Endothelial cell of umbilical vein (primary cell): ENCODE results near the gene TNIK.

Experiments
- EZH2 ChIP-seq: IDR thresholded peaks from 2 replicates; pipeline ENCODE4 v1.6.1; 2012; ENCODE audit warnings: borderline replicate concordance, low read depth, mild to moderate bottlenecking, moderate library complexity, low read length, inconsistent platforms; ENCODE audit not compliant: severe bottlenecking
- POLR2A ChIP-seq: IDR thresholded peaks from 2 replicates; pipeline ENCODE4 v1.6.1; 2012; ENCODE audit warnings: low read depth, mild to moderate bottlenecking, control low read depth, low read length
- POLR2AphosphoS5 ChIP-seq: IDR thresholded peaks from 2 replicates; pipeline ENCODE4 v1.6.1; 2012; ENCODE audit warnings: low read depth, mild to moderate bottlenecking, control low read depth, low read length, moderate library complexity; ENCODE audit not compliant: insufficient read depth
- TF ChIP-seq, protein P1 (sequence below), 2 donors: IDR thresholded peaks; 1 replicate in 1 of 2; 2 replicates in 1 of 2; pipeline ENCODE4 v1.5.1; 2011; ENCODE audit warnings: low read length in 2 of 2, mild to moderate bottlenecking in 2 of 2, moderate library complexity in 2 of 2, control low read depth in 1 of 2, inconsistent platforms in 1 of 2, low read depth in 1 of 2; ENCODE audit not compliant: insufficient read depth in 1 of 2; ENCODE audit errors: extremely low read depth in 1 of 2

DNA sequence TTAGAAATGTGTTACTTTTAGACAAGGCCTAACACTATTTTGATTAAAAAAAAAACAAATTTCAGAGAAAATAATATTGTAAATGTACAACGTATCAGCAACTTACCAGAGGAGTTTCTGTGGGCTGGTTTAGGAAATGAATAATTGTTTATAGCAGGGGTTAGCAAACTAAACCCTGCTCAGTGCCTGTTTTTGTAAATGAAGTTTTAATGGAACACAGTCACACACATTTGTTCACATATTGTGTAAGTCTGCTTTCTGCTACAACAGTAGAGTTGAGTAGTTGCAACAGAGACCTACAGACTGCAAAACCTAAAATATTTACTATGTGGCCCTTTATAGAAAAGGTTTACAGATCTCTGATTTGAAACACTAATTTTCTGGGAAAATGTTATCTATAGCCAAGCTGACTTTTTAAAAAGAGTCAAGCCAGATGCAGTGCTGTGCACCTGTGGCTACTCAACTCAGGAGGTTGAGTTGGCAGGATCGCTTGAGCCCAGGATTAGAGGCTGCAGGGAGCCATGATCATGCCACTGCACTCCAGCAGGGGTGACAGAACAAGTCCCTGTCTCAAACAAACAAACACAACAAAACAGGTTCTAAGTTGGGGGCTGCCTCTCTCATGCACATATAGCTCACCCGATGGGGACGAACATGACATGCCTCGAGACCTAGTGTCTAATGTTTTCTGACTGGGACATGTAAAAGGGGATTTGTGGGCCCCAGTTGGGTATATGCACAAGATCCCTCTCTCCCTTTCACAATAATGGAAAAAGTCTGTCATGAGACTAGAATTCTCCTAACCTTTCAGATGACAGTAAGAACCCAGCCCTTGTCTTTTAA, 182.5 kb downstream of the TNIK start:
- TF ChIP-seq, protein P1, sequence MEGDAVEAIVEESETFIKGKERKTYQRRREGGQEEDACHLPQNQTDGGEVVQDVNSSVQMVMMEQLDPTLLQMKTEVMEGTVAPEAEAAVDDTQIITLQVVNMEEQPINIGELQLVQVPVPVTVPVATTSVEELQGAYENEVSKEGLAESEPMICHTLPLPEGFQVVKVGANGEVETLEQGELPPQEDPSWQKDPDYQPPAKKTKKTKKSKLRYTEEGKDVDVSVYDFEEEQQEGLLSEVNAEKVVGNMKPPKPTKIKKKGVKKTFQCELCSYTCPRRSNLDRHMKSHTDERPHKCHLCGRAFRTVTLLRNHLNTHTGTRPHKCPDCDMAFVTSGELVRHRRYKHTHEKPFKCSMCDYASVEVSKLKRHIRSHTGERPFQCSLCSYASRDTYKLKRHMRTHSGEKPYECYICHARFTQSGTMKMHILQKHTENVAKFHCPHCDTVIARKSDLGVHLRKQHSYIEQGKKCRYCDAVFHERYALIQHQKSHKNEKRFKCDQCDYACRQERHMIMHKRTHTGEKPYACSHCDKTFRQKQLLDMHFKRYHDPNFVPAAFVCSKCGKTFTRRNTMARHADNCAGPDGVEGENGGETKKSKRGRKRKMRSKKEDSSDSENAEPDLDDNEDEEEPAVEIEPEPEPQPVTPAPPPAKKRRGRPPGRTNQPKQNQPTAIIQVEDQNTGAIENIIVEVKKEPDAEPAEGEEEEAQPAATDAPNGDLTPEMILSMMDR (IDR thresholded peaks at IDR 0.05; ENCODE audit: extremely low read depth in 1 of 2, insufficient read depth in 1 of 2, low read depth in 1 of 2, low read length in 2 of 2) = no peak
- no peak for TF ChIP-seq EZH2
- no peak for TF ChIP-seq POLR2A
- TF ChIP-seq POLR2AphosphoS5 = no peak
